ENCODE results near the gene CLCN4. TPM values are rescaled to one million over a fixed set of nuclear protein-coding genes. Genes with fewer than 3 reads are reported as not detected.

Gene CLCN4
- total RNA-seq, 2 donors from 2014 or later, result 0.50 to 15.3 TPM

GRCh38 chrX:10246297-10246696, 89.5 kb downstream of the CLCN4 start:
- no peak overlapping the region for H3K27ac ChIP-seq
- 93% methylated on average over 4 of the region's 4 CpGs for WGBS
- no peak for DNase-seq (ENCODE audit: low spot score)
- intact Hi-C loops (cut with DNase I), result no loop called here
- no peaks in the 10 kb centered on the region for H3K9me3 ChIP-seq
- H3K36me3 ChIP-seq, result no peaks in the 10 kb centered on the region
- H3K27me3 ChIP-seq (replicated peaks; ENCODE audit: insufficient read depth), result no peaks in the 10 kb centered on the region
- TF ChIP-seq POLR2A (IDR thresholded peaks at IDR 0.05) (no peak), CTCF (IDR thresholded peaks at IDR 0.05) (no peak), POLR2AphosphoS5 (IDR thresholded peaks at IDR 0.05) (no peak)
- H3K4me3 ChIP-seq, result no peak overlapping the region
- H3K4me1 ChIP-seq (replicated peaks), result no peaks in the 10 kb centered on the region

- no peaks in the 10 kb centered on the region for H3K27me3 ChIP-seq (replicated peaks; ENCODE audit: insufficient read depth)
- TF ChIP-seq CTCF (IDR thresholded peaks at IDR 0.05), result no peak
- TF ChIP-seq POLR2A (IDR thresholded peaks at IDR 0.05), result no peak
- no peak for TF ChIP-seq POLR2AphosphoS5 (IDR thresholded peaks at IDR 0.05)
- H3K4me1 ChIP-seq (replicated peaks), result no peaks in the 10 kb centered on the region
- intact Hi-C loops (cut with DNase I), result no loop called here
- DNase-seq (ENCODE audit: low spot score), result no peak
- H3K36me3 ChIP-seq, result no peaks in the 10 kb centered on the region
- H3K4me3 ChIP-seq, result no peak overlapping the region
- WGBS, result 100% methylated on average over 2 of the region's 2 CpGs
- no peaks in the 10 kb centered on the region for H3K9me3 ChIP-seq
- H3K27ac ChIP-seq, result no peak overlapping the region
Observed at GRCh38 chrX:10246846-10247245, 90.1 kb downstream of the CLCN4 start.

- intact Hi-C loops (cut with DNase I), result no loop called here
- Histone ChIP-seq H3K4me1 (replicated peaks) (no peaks in the 10 kb centered on the region), H3K4me3 (no peak overlapping the region), H3K36me3 (no peaks in the 10 kb centered on the region), H3K9me3 (no peaks in the 10 kb centered on the region), H3K27ac (no peak overlapping the region), H3K27me3 (replicated peaks; ENCODE audit: insufficient read depth) (no peaks in the 10 kb centered on the region)
- WGBS, result 47% methylated on average over 3 of the region's 3 CpGs
- TF ChIP-seq POLR2AphosphoS5 (IDR thresholded peaks at IDR 0.05), result no peak
- no peak for TF ChIP-seq POLR2A (IDR thresholded peaks at IDR 0.05)
- peak in 2 of 4 experiments; percentile 35 to 47 for TF ChIP-seq CTCF (IDR thresholded peaks at IDR 0.05)
- peak; percentile 4 for DNase-seq (ENCODE audit: low spot score)
Observed at GRCh38 chrX:10254739-10255138, 98.0 kb downstream of the CLCN4 start.

GRCh38 chrX:10259716-10260115, 102.9 kb downstream of the CLCN4 start:
- H3K27me3 ChIP-seq (replicated peaks; ENCODE audit: insufficient read depth), result no peaks in the 10 kb centered on the region
- H3K9me3 ChIP-seq, result no peaks in the 10 kb centered on the region
- no peak overlapping the region for H3K4me3 ChIP-seq
- H3K36me3 ChIP-seq, result no peaks in the 10 kb centered on the region
- 11% methylated on average over 1 of the region's 1 CpG for WGBS
- DNase-seq (ENCODE audit: low spot score), result no peak
- no peaks in the 10 kb centered on the region for H3K4me1 ChIP-seq (replicated peaks)
- TF ChIP-seq CTCF (IDR thresholded peaks at IDR 0.05) (no peak), POLR2AphosphoS5 (IDR thresholded peaks at IDR 0.05) (no peak), POLR2A (IDR thresholded peaks at IDR 0.05) (no peak)
- intact Hi-C loops (cut with DNase I), result no loop called here
- no peak overlapping the region for H3K27ac ChIP-seq

- H3K36me3 ChIP-seq, result no peaks in the 10 kb centered on the region
- TF ChIP-seq CTCF (IDR thresholded peaks at IDR 0.05), result no peak
- no peak for TF ChIP-seq POLR2AphosphoS5 (IDR thresholded peaks at IDR 0.05)
- no peak for TF ChIP-seq POLR2A (IDR thresholded peaks at IDR 0.05)
- intact Hi-C loops (cut with DNase I), result no loop called here
- DNase-seq (ENCODE audit: low spot score), result no peak
- no peak overlapping the region for H3K4me3 ChIP-seq
- no peaks in the 10 kb centered on the region for H3K27me3 ChIP-seq (replicated peaks; ENCODE audit: insufficient read depth)
- no peak overlapping the region for H3K27ac ChIP-seq
- 76% methylated on average over 2 of the region's 2 CpGs for WGBS
- H3K9me3 ChIP-seq, result no peaks in the 10 kb centered on the region
- no peaks in the 10 kb centered on the region for H3K4me1 ChIP-seq (replicated peaks)
Observed at GRCh38 chrX:10265775-10266174, 109.0 kb downstream of the CLCN4 start.
